Fibroblast of skin of right biceps (primary cell): ENCODE measurements around the gene GNG11.
"Not testable (repeated sequence)": the region's sequence is repeated elsewhere in the genome, so short reads cannot be mapped to it uniquely, and the experiment has no call there.

Experiments
- DNase-seq: peaks from one replicate; pipeline ENCODE4 v3.0.0-alpha.2; 2013

GNG11 gene

DNA sequence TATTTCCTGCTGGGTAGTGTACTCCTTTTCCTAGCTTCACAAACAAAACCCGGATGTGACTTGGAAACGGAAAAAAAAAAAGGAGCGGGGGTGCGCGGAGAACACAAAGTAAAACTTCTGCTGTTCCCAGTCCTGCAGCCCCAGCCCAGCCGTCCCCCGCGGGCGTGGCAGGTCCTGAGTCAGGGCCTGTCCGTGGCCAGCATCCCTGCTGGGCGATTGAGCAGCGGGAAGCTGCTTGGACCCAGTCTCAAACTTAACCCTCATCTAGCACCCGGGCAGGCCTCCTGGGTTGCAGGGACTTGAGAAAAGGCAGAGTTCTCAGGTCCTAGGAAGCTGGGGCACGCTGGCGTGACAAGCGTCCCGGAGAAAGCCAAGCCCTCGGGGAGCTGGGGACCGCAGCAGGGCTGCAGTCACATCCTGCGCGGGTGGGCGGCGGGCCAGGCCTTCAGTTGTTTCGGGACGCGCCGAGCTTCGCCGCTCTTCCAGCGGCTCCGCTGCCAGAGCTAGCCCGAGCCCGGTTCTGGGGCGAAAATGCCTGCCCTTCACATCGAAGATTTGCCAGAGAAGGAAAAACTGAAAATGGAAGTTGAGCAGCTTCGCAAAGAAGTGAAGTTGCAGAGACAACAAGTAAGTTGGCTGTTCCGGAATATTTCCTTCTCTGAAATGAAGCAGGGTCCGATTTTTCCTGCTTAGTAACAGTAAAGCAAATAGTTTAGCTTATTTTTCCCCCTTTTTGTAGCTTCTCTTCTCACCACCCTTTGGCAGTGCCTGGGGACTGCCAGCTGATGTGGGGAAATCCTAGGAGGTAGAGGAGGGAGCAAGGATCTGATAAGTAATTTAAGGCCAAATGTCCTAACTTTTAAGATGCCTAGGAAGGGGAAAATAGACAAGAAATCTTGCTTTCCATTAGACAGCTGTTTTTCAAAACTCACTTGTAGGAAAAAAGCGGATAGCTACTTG lies at the start of gene GNG11:
Gene GNG11, plus strand, starts transcription at position 129 of the 960 bp plus-strand sequence. Its CDS starts 403 bp downstream, at position 532.
- DNase-seq = peak; percentile 83

DNA sequence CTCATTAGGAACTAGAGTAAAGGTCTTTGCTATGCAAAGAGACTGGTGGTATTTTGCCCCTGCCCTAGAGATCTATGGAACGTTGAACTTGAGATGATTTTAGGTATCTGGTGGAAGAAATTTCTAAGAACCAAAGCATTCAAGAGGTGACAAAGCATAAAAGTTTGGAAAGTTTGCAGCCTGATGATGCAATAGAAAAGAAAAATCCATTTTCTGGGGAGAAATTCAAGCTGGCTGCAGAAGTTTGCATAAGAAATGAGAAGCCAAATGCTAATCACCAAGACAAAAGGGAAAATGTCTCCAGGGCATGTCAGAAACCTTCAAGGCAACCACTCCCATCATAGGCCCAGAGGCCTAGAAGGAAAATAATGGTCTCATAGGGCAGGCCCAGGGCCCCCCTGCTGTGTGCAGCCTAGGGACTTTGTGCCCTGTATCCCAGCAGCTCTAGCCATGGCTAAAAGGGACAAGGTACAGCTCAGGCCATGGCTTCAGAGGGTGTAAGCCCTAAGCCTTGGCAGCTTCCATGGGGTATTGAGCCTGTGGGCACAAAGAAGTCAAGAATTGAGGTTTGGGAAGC lies 47.4 kb upstream of the GNG11 start:
- DNase-seq = no peak

DNA sequence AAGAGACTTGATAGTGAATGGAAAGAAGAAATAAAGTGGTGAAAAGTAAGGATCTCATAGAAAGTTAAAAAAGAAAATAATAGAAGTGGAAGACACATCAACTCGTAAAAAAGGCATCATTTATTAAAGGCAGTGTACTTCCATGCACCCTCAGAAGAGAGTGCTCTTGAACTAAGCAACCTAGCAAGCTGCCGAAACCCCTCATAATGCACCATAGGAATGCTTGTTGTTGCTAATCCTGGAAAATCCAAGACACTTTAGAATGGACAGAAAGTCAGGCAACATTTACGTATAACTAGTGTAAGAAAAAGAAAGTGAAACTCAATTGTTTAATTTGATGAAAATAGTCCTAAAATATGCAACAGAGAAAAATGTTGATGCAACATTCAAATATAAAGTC lies 43.8 kb upstream of the GNG11 start:
- DNase-seq = no peak

DNA sequence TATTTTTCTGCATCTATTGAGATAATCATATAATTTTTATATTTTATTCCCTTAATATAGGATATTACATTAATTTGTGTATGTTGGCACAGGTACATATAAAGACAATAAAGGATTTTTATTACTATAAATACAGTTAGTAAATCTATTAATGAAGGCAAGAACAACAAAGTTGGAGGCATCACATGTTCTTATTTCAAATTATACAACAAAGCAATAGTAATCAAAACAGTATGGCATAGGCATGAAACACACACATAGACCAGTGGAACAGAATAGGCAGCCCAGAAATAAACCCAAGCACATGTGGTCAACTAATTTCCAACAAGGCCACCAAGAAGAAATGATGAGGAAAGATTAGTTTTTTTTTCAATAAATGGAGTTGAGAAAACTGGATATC lies 42.2 kb upstream of the GNG11 start:
- no peak for DNase-seq

DNA sequence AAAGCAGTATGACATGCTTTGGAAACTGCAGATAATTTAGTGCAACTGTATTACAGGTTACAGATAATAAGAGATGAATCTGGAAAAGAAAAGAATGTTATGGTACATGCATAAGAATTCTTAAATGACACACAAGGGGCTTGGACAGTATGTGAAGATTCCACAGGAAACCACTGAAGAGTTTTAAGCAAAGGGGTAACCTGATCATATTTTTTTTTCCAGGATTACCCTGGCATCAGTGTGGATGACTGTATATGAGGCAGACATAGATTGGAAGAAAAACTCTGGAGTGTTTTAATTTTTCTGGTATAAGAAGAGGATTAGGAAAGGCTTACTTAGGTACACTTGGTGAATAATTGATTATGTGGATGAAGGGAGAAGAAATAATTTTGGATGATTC lies 39.1 kb upstream of the GNG11 start:
- peak; percentile 36 for DNase-seq

DNA sequence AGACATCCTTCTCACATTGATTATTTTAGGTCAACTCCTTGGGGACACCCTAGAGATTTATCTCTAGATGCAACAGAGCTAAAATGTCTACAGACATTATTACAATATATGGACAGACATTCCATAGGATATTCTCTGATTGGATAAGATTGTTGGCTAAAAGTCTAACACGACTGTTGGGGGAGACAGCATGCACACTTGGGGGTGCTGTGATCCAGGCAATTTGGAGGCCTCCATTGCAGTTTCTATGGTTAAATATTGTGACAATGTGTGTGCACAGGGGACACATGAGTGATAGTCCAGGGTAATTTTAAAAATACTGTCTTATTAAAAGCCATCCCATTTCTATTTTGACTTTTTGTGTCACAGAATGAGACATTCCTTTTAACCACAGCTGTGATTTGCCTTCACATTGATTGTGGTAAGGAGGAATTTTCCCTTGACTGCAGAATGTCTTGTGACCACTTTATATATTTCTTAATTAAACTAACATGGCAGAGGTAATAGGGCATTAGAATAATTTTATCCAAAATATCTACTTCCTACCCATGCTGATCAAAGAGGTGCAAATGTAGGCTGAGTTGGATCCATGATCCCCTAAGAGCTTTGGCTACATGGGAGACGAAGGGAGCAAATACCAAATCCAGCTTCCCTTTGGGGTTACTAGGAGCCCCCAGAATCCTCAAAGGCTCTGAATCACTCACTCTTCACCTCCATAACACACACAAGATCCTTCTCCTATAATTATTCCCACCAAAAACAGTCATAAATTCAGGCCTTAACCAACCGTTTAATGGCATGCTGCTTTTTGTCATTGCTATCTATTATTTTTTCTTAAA lies 38.2 kb upstream of the GNG11 start:
- peak; percentile 19 for DNase-seq

DNA sequence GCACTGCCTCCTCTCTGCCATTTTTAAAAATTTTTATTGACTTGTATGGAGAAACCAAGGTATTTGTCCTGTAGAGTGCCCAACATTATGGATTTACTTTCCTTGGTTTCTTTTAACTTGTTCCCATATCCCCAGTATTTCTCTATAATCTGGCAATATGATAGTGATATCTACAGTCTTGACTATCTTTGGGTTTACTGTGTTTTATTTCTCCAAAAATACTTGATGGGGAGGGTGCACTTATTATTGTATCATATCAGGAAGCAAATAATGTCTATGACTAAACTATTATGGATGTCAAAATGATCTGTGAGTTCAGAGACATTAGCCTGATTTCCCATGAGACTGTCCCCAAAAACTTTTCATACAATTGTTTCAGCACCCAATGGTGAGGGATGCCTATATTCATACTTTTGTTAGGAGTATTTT lies 37.6 kb upstream of the GNG11 start:
- DNase-seq = no peak

DNA sequence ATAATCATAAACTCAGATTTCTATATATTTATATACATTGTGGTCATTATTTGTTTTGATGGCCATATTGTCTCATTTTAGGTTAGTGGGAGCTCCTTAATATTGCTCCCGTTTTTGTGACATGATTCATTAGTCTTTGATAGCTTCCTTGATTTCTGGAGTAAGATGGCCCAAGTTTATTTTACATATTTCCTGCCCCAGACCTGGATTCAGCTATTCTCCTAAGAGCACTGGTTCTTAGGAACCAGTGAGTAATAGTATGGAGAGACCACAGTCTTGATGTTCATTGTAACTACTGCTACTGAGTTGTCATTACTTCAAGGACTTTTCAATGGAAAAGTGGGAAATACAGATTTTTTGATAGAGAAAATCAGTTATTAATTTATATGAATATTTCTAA lies 37.0 kb upstream of the GNG11 start:
- DNase-seq = no peak

DNA sequence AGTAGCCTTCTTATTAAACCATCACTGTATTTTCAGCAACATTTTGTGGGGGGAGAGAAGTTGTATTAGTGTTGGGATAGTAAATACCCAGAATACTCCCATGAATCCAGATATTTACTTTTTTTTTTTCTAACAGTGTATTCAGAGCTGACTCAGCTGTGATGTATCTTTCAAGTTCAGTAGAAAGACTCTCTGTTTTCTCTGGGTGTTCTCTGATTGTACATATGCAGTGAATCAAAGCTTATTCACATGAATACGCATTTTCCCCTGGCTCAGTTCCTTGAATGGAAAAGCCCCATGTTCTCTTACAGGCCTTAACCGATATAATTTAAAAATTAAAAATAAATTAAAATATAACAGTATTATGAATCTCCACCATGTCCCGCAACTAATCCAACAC lies 32.3 kb upstream of the GNG11 start:
- peak; percentile 71 for DNase-seq

DNA sequence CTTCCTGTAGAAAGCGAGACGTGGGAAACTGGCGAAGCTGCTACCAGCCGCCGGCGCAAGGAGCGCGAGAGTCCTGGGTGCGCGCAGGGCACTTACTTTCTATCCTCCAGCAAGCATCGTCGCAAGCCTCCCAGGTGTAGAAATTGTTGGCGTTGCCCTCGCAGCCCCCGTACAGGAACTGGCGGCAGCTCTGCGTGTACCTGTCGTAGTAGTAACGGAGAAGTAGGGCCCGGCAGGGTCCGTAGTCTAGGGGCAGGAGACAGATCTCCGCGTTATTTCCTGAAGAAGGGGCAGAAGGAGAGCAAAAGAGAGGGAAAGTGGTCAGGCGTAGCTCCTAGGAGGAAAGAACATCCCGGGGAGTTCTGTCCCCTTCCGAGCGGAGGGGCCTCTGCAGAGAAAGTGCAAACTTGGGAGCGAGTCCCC lies 31.5 kb upstream of the GNG11 start:
- peak; percentile 47 for DNase-seq

DNA sequence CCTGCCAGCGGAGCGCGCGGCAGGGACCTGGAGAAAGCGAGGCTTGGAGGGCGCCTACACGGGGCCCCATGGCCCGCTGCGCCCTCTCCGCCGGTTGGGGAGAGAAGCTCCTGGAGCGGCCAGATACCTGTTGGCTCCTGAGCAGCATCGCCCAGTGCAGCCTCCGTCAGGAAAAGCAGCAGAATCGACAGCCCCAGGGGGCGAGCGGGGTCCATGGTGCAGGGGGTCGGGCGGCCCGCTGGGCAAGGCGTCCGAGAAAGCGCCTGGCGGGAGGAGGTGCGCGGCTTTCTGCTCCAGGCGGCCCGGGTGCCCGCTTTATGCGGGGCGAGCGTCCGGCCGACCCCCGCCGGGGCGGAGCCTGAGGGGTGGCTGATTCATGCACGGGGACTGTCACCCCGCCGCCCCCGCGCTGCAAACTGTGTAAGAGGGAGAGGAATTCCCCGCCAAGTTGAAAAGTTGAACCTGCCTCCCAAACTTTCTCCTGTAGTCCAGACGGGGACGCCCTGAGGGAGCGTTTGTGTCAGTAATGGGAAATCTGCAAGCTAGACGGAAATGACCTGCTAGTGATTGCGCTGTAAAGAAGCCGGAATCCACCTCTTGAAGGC lies 31.0 kb upstream of the GNG11 start, which contains the start of gene TFPI2:
Gene TFPI2, minus strand, starts transcription at position 290 of the 605 bp plus-strand sequence. Its CDS starts 75 bp downstream, at position 215.
- peak; percentile 69 for DNase-seq

DNA sequence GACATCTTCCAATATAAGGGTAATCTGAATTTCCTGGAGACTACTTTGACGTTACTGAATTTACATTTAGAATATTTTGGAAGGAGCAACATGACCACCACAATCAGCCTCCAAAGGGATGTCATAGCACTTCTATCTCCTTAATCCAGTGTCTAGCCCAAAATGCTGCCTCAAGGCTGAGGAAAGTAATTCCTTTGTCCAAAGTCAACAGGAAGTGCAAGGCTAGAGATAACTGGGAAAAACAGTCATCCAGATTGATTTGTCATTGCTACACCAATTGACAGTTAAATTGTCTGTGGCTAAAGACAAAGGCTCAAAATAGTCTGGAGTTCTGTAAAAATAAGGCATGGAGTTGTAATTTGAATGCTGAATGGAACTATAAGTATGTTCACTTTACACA lies 27.1 kb upstream of the GNG11 start:
- DNase-seq = peak; percentile 43

DNA sequence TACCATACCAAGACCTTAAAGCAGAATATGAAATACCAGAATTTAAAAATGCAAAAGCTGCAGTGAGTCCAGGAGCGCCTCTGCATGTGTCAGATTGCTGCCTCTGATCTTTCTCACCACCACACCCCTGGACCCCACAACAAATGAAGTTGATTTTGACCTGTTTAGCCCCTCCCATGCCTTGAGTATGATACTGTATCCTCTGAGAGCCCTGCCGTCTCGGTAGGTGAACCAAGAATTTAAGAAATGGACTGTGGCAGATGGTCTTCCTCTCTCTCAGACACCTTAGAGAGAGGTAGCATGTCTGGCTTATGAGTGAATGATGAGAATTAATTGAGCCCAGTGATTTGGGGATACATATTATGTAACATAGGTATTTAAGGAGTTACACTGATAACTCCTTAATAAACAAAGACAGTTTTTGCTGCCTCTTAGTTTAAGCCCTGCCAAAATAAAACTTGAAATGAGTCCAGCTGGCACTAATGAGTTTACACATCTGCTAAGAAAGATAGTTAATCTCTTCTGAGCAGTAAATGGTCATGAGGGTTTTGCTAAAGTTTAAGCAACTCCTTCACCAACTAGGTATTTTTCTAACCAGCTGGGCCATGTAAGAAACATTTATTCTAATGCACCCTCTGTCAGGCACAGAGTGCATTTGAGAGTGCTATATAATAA lies 26.4 kb upstream of the GNG11 start:
- no peak for DNase-seq

DNA sequence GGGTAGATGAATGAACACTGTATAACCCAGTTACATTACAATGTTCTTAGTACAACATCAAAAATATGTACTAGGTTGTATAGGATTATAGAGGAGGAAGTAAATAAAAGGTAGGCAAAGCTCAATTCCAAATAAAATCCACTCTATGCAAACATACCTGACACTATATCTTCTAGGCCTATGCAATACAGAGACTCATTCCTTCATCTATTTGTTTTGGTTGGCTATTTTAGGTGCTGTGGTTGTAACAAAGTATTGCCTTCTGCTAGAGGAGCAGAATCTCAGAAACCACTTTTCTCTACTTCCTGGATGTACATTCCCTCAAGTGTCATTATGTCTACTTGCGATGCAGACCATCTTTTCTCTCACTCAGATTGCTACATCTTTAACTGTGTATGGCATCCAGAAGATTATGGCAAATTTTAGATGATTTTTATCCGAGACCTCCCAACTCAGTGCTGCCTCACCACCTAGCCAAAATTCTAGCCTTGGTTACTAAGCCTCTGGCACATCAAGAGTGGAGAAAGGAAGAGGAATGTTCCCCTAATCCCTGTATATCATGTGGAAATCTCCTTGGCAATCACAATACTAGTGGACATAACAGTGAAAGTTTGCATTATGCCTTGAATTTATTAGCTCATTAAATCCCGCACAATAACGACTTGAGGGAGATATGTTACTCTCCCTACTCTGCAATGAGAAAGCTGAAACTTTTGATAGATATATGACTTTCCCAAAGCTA lies 25.5 kb upstream of the GNG11 start:
- DNase-seq = no peak

DNA sequence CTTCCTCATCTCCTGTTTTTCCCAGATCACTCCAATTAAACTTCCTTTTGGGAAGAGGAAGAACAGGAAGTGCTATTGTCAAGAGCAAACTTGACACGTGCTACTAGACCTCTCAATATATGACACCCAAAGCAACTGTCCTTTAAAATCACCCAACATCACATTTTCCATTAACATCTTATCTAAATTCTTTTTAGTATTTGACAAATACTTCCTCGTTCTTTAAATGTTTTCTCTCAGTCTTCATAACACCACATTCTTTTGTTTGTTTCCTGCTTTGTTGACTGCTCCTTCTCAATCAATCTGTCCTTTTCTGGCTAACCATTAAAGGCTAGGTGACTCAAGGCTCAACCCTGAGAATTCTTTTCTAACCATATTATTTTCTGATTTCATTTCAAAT lies 23.9 kb upstream of the GNG11 start:
- DNase-seq = no peak

DNA sequence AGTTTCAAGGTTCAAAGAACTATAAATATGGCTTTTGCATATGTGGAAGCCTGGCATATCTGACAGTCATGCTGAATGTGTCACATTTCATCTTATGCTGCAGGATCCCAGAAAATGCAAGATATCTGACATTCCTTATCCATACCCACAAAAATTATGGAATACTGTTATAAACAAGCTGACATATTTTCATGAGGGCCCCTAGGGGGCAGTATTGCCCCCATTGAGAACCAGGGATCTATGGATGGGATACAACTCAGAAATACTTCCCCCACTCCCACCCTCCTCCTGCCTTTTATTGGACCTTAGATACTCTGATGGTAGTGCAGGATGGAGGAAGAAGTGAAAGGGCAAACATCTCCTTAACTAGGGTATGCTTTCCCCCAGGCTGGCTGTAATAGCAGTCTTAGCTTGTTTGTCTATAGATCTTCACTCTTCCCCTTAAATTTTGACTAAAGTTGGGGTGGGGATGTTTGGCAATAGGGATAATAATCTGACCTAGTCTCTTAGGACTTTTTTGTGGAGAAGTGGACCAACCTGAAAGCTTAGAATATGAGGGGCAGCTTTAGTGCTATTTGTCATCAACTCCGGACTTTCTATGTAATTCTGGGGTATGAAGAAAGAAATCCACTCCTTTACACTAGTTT lies 18.6 kb upstream of the GNG11 start:
- peak; percentile 69 for DNase-seq

DNA sequence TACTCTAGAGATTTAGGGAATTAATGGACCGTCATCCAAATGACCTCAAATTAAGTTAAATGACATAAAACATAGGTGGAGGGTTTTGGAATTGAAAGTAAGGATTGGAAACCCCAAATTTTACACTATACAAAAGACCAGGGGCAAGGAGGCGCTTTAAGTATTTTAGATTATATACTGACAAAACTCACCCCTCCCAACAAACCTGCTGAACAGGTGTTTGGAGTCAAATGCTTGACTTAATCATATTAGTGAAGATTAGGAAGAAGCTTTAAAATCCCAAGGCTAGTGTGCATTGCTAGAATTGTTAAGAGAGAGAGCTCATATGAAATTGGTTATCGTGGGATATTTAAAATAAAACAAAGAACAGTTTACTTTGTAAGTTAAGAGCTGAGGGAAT lies 15.3 kb upstream of the GNG11 start, which contains the start of gene GNGT1:
Gene GNGT1, plus strand, starts transcription at position 301 of the 400 bp plus-strand sequence. CDS start 180 bp downstream, outside the sequence.
- no peak for DNase-seq

DNA sequence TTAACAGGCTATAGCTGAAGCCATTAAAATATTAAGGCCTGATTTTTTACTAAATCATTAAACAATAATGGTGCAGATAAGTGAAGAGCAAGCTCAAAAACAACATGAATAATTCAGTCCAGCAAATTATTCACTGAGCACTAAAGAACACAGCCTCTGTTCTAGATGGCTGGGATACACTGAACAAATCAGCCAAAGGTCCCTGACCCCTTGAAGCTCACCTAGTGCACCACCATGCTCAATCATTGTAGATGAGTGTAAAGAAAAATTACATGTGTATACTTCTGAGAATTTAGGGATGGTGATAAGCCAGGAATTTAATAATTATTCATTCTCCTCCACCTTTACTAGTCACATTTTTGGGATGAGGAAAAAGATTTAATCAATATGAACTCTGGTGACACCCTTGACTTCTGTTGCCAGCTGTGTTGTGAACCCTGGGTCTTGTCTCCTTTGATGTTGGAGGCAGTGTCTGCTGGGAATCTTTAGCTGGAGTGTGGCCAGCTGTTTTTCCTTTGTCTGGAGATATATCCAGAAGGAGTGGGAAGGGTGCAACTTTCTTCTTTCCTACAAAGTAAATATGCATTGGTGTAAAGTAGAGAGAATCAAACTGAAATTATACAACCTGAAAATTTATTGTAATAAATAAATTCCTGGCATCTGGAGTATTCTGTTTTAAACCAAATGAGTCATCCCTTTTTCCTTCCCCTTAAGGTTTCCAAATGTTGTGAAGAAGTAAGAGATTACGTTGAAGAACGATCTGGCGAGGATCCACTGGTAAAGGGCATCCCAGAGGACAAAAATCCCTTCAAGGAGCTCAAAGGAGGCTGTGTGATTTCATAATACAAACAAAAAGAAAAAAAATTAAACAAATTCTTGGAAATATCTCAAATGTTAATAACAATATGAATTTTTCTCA lies 11.2 kb upstream of the GNG11 start:
- DNase-seq = peak; percentile 74

DNA sequence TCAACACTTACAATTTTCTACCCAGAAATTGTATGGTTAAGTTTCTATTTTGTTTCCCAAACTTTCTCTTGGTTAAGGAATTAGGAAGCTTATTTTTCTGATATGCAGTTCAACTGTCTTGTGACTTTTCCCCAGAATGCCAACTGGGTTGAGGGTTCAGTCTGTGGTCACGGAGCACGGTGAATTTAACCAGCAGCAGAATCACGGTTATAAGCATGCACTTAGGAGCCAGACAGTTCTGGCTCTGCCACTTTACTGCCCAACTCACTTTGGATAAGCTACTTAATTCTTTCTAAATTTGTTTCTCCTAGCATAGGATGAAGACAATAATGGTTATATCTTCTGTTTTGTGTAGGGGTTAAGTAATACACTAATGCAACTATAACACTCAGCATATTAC lies 10.3 kb upstream of the GNG11 start:
- DNase-seq = not testable (repeated sequence)

DNA sequence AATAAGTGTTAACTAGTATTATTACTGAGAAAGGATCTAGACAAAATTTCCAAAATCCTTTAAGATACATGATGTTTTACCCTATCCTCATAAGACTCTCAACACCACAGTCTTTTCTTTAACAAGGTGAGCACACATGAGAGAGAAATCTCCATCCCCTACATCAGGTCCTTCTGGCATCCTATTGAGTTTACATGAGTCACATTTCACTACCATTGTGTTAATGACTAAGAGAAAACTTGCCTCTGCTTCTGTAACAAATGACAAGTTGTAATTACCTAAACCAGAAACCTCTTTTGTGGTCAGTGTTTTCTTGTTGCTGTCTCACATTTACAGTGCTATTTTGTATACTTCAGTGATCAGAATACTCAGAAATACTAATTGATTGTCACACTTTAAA lies 9.9 kb upstream of the GNG11 start:
- not testable (repeated sequence) for DNase-seq
